OCI-LY3 (cell line): Measurements from ENCODE around the gene FAM228B.

Source experiments
- EZH2phosphoT487 ChIP-seq: fragments of 200-600 bp; shearing (Covaris generic); IDR thresholded peaks from 2 replicates; pipeline ENCODE4 v1.6.1; 2018; ENCODE audit warnings: antibody characterized with exemption, mixed run types, low read depth
- TF ChIP-seq, protein P1 (sequence below): fragments of 200-600, 300-600 bp; sonication (generic); IDR thresholded peaks from 2 replicates; pipeline ENCODE4 v1.5.1; 2014; ENCODE audit warnings: antibody characterized with exemption, low read length, low read depth

DNA sequence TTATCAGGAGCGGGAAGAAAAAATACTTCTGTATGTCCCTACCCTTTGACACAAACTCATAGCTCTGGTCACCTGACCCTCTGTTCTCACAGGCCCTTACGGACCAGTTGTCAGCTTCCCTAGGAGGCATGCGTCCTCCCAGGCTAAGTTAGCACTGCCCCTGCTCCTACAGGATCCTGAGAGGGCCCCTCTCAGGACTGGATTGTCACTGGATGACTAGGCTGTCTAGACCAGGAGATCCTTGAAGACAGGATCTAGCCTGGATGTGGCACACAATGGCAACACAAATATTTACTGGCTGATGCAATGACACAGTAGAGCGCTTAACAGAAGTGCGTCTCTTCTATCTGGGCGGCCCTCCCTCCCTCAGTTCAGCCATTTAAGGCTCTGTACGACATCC is 59.2 kb downstream of the FAM228B start:
- TF ChIP-seq, protein P1, sequence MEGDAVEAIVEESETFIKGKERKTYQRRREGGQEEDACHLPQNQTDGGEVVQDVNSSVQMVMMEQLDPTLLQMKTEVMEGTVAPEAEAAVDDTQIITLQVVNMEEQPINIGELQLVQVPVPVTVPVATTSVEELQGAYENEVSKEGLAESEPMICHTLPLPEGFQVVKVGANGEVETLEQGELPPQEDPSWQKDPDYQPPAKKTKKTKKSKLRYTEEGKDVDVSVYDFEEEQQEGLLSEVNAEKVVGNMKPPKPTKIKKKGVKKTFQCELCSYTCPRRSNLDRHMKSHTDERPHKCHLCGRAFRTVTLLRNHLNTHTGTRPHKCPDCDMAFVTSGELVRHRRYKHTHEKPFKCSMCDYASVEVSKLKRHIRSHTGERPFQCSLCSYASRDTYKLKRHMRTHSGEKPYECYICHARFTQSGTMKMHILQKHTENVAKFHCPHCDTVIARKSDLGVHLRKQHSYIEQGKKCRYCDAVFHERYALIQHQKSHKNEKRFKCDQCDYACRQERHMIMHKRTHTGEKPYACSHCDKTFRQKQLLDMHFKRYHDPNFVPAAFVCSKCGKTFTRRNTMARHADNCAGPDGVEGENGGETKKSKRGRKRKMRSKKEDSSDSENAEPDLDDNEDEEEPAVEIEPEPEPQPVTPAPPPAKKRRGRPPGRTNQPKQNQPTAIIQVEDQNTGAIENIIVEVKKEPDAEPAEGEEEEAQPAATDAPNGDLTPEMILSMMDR, result no peak
- TF ChIP-seq EZH2phosphoT487, result no peak
